ENCODE measurements around the gene LRRC75A.

- TF ChIP-seq CTCF (conservative IDR thresholded peaks at IDR 0.05) (no peak), EZH2 (IDR thresholded peaks at IDR 0.05; ENCODE audit: low read depth) (no peak)
Measured at GRCh38 chr17:16529906-16530305, 37.9 kb upstream of the LRRC75A start.
